ENCODE results near the gene BMP8A. TPM values are rescaled to one million over a fixed set of nuclear protein-coding genes. Genes with fewer than 3 reads are reported as not detected.

BMP8A gene
- total RNA-seq, 1 experiment from 2014 or later, result not detected

DNA sequence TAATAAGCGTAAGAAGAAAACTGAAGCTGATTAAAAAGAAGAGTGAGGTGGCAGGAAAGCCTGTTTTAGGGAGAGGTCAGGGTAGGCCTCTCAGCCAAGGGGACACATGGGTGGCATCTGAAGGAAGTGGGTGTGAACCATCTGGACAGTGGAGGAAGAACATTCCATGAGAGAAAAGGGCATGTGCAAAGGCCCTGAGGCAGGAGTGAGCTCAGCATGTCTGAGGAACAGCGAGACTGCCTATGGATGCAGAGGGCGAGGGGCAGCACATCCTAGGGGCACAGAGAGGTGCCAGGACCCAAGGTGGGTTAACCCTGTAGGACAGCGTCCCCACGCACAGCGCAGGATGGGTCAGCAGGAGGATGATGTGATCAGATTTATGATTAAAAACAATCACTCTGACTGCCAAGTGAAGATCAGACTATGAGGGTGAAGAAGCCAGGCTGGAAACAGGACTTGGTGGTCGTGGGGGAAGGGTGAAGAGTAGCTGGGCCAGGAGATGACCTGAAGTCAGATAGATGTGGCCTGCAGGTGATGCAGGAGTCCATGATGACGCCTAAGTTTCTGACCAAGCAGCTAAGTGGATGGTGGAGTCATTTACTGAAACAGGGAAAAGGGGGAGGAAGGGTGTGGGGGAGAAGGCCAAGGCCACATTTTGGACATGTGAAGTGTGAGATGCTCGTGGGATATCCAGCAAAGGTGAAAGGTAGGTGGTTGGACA lies 47.3 kb downstream of the BMP8A start:
- intact Hi-C loops (cut with micrococcal nuclease), result loop anchor here (1.0 to 10.0 kb wide), 4 partner anchors 264 to 440 kb away; no protein-coding TSS in a partner anchor
- Mint-ChIP-seq H3K4me3 (ENCODE audit: unreplicated experiment) (no peak overlapping the region), H3K27ac (ENCODE audit: low read depth, unreplicated experiment) (no peak overlapping the region), H3K9me3 (ENCODE audit: unreplicated experiment) (no peaks in the 10 kb centered on the region), H3K36me3 (ENCODE audit: insufficient read depth, unreplicated experiment) (peaks cover 49% of the 10 kb centered on the region), H3K27me3 (ENCODE audit: insufficient read depth, unreplicated experiment) (no peaks in the 10 kb centered on the region), H3K4me1 (ENCODE audit: insufficient read depth, unreplicated experiment) (peaks cover 15% of the 10 kb centered on the region)
- DNase-seq (ENCODE audit: unreplicated experiment), result no peak
- no TSS peak for BruUV-seq (replicated peaks)
- POLR2A ChIA-PET, result interaction anchor here (0.6 to 1.0 kb wide), 3 partner anchors 30 to 436 kb away, joined by 3 to 4 read pairs (median 3); no protein-coding TSS in a partner anchor
- CTCF ChIA-PET, result interaction anchor here (0.5 to 3.0 kb wide), 45 partner anchors 8 to 1520 kb away, joined by 3 to 15 read pairs (median 4); no protein-coding TSS in a partner anchor
- TF ChIP-seq, protein P1, sequence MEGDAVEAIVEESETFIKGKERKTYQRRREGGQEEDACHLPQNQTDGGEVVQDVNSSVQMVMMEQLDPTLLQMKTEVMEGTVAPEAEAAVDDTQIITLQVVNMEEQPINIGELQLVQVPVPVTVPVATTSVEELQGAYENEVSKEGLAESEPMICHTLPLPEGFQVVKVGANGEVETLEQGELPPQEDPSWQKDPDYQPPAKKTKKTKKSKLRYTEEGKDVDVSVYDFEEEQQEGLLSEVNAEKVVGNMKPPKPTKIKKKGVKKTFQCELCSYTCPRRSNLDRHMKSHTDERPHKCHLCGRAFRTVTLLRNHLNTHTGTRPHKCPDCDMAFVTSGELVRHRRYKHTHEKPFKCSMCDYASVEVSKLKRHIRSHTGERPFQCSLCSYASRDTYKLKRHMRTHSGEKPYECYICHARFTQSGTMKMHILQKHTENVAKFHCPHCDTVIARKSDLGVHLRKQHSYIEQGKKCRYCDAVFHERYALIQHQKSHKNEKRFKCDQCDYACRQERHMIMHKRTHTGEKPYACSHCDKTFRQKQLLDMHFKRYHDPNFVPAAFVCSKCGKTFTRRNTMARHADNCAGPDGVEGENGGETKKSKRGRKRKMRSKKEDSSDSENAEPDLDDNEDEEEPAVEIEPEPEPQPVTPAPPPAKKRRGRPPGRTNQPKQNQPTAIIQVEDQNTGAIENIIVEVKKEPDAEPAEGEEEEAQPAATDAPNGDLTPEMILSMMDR (IDR thresholded peaks at IDR 0.05; ENCODE audit: unreplicated experiment), result no peak

DNA sequence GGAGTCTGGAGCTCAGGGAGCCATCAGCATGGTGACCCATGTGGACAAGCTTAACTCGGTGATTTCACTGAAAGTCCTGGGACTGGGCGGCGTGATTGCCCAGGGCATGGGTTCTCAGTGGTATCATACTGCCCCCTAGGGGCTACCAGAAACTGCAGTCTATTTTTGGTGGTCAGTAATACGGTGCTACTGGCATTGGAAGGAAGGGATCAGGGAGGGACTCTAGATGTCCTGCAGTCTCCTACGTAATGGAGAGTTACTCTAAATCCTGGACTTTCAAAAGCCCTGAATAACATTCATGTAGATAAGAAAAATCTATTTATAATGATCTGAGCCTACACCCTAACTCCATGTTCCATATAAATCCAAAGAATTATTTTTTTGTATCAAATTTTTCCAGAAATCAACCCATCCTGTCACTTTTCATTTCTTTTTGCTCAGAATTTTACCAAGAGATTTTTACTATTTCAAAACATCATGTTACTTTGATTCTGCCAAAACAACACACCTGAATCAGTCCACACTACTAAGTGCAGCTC lies 47.9 kb downstream of the BMP8A start:
- peak; percentile 74 for DNase-seq (ENCODE audit: unreplicated experiment)
- POLR2A ChIA-PET, result interaction anchor here (0.5 to 1.0 kb wide), 3 partner anchors 342 to 720 kb away, joined by 3 to 4 read pairs (median 4); no protein-coding TSS in a partner anchor
- intact Hi-C loops (cut with micrococcal nuclease), result loop anchor here (1.0 to 10.0 kb wide), 4 partner anchors 265 to 441 kb away; no protein-coding TSS in a partner anchor
- Mint-ChIP-seq H3K36me3 (ENCODE audit: insufficient read depth, unreplicated experiment) (peaks cover 51% of the 10 kb centered on the region), H3K27ac (ENCODE audit: low read depth, unreplicated experiment) (no peak overlapping the region), H3K9me3 (ENCODE audit: unreplicated experiment) (no peaks in the 10 kb centered on the region), H3K4me1 (ENCODE audit: insufficient read depth, unreplicated experiment) (peaks cover 15% of the 10 kb centered on the region), H3K4me3 (ENCODE audit: unreplicated experiment) (no peak overlapping the region), H3K27me3 (ENCODE audit: insufficient read depth, unreplicated experiment) (no peaks in the 10 kb centered on the region)
- TF ChIP-seq, protein P1 (IDR thresholded peaks at IDR 0.05; ENCODE audit: unreplicated experiment), result peak; percentile 80
- CTCF ChIA-PET, result interaction anchor here (0.5 to 3.0 kb wide), 38 partner anchors 8 to 1521 kb away, joined by 3 to 15 read pairs (median 4); no protein-coding TSS in a partner anchor
- no TSS peak for BruUV-seq (replicated peaks)

DNA sequence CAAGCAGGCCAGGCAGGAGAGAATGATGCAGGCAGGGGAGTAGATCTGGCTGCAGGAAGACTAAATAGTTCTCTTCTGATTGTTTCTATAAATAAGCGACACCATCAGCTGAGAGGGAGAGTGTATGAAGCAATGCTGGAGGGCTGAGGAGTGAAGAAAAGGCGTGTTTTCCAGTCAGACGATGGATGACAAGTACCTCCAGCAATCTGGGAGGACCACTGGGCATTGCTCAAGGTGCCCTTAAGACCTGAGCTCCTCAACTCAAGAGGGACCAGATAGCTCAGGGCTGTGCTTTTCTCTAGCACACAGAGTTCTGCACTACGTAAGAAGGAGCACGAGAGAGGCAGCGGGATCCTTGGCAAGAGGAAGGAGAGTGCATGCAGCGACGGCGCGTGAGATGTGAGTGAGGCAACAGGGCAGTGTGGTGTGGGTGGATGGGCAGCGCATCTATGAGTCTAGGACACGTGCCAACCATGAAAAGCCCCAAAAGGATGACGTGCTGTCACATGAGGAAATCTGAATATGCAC lies 49.1 kb downstream of the BMP8A start:
- BruUV-seq (replicated peaks), result no TSS peak
- H3K9me3 Mint-ChIP-seq (ENCODE audit: unreplicated experiment), result no peaks in the 10 kb centered on the region
- peak; percentile 88 for DNase-seq (ENCODE audit: unreplicated experiment)
- CTCF ChIA-PET, result interaction anchor here (0.6 kb wide), 1 partner anchor 10 kb away, joined by 3 read pairs; no protein-coding TSS in a partner anchor
- intact Hi-C loops (cut with micrococcal nuclease), result no loop called here
- TF ChIP-seq, protein P1 (IDR thresholded peaks at IDR 0.05; ENCODE audit: unreplicated experiment), result no peak
- H3K27me3 Mint-ChIP-seq (ENCODE audit: insufficient read depth, unreplicated experiment), result no peaks in the 10 kb centered on the region
- peaks cover 15% of the 10 kb centered on the region for H3K4me1 Mint-ChIP-seq (ENCODE audit: insufficient read depth, unreplicated experiment)
- POLR2A ChIA-PET, result no interaction called here
- no peak overlapping the region for H3K4me3 Mint-ChIP-seq (ENCODE audit: unreplicated experiment)
- H3K27ac Mint-ChIP-seq (ENCODE audit: low read depth, unreplicated experiment), result no peak overlapping the region
- peaks cover 52% of the 10 kb centered on the region for H3K36me3 Mint-ChIP-seq (ENCODE audit: insufficient read depth, unreplicated experiment)

DNA sequence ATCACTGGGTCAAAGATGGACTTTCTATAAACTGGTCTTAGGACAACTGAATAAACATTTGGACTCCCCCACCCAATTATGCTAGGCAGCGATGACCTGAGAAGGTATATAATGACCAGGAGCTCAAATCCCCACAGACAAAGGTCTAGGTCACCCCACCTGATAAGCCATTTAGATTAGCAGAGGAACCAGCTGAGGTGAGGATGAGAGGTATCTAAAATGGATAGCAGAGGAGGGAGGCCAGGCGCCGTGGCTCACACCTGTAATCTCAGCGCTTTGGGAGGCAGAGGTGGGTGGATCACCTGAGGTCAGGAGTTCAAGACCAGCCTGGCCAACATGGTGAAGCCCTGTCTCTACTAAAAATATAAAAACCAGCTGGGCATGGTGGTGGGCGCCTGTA lies 51.5 kb downstream of the BMP8A start:
- ChIA-PET CTCF (interaction anchor here (0.7 to 1.3 kb wide), 6 partner anchors 8 to 444 kb away, joined by 3 to 5 read pairs (median 3); no protein-coding TSS in a partner anchor), POLR2A (interaction anchor here (1.5 kb wide), 1 partner anchor 10 kb away, joined by 5 read pairs; no protein-coding TSS in a partner anchor)
- H3K36me3 Mint-ChIP-seq (ENCODE audit: insufficient read depth, unreplicated experiment), result peaks cover 57% of the 10 kb centered on the region
- intact Hi-C loops (cut with micrococcal nuclease), result no loop called here
- no peaks in the 10 kb centered on the region for H3K27me3 Mint-ChIP-seq (ENCODE audit: insufficient read depth, unreplicated experiment)
- TF ChIP-seq, protein P1 (IDR thresholded peaks at IDR 0.05; ENCODE audit: unreplicated experiment), result no peak
- peaks cover 15% of the 10 kb centered on the region for H3K4me1 Mint-ChIP-seq (ENCODE audit: insufficient read depth, unreplicated experiment)
- no peak for DNase-seq (ENCODE audit: unreplicated experiment)
- no TSS peak for BruUV-seq (replicated peaks)
- no peak overlapping the region for H3K27ac Mint-ChIP-seq (ENCODE audit: low read depth, unreplicated experiment)
- no peak overlapping the region for H3K4me3 Mint-ChIP-seq (ENCODE audit: unreplicated experiment)
- H3K9me3 Mint-ChIP-seq (ENCODE audit: unreplicated experiment), result no peaks in the 10 kb centered on the region
